ENCODE measurements around the gene SLC23A2.

Gene SLC23A2

GRCh38 chr20:4959592-4959991, 41.7 kb downstream of the SLC23A2 start:
- no peak for ATAC-seq
- TF ChIP-seq BACH2 (CRISPR knock-in tag; IDR thresholded peaks at IDR 0.05; ENCODE audit: borderline replicate concordance): no peak
- TF ChIP-seq SNAI2 (CRISPR knock-in tag; IDR thresholded peaks at IDR 0.05): no peak
- no peak for TF ChIP-seq CSRNP3 (CRISPR knock-in tag; IDR thresholded peaks at IDR 0.05)
- TF ChIP-seq TCF4 (CRISPR knock-in tag; IDR thresholded peaks at IDR 0.05; ENCODE audit: borderline replicate concordance): no peak
- TF ChIP-seq ZFP30 (CRISPR knock-in tag; IDR thresholded peaks at IDR 0.05): no peak
- no peak for TF ChIP-seq TOX (CRISPR knock-in tag; IDR thresholded peaks at IDR 0.05; ENCODE audit: borderline replicate concordance)
- TF ChIP-seq ESRRG (CRISPR knock-in tag; IDR thresholded peaks at IDR 0.05): no peak
- TF ChIP-seq CSDC2 (CRISPR knock-in tag; IDR thresholded peaks at IDR 0.05): no peak
- TF ChIP-seq, protein P1, sequence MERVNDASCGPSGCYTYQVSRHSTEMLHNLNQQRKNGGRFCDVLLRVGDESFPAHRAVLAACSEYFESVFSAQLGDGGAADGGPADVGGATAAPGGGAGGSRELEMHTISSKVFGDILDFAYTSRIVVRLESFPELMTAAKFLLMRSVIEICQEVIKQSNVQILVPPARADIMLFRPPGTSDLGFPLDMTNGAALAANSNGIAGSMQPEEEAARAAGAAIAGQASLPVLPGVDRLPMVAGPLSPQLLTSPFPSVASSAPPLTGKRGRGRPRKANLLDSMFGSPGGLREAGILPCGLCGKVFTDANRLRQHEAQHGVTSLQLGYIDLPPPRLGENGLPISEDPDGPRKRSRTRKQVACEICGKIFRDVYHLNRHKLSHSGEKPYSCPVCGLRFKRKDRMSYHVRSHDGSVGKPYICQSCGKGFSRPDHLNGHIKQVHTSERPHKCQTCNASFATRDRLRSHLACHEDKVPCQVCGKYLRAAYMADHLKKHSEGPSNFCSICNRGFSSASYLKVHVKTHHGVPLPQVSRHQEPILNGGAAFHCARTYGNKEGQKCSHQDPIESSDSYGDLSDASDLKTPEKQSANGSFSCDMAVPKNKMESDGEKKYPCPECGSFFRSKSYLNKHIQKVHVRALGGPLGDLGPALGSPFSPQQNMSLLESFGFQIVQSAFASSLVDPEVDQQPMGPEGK (CRISPR knock-in tag; IDR thresholded peaks at IDR 0.05; ENCODE audit: borderline replicate concordance): no peak
- no peak for TF ChIP-seq ZFP3 (CRISPR knock-in tag; IDR thresholded peaks at IDR 0.05)
- no peak for TF ChIP-seq ARNTL (CRISPR knock-in tag; IDR thresholded peaks at IDR 0.05; ENCODE audit: borderline replicate concordance, low read depth)

GRCh38 chr20:4957939-4958362, 43.4 kb downstream of the SLC23A2 start:
- no peak for ATAC-seq
- TF ChIP-seq TSHZ2 (CRISPR knock-in tag; IDR thresholded peaks at IDR 0.05) (no peak), BACH2 (CRISPR knock-in tag; IDR thresholded peaks at IDR 0.05; ENCODE audit: borderline replicate concordance) (no peak), ISL1 (CRISPR knock-in tag; IDR thresholded peaks at IDR 0.05) (no peak), ZNF565 (CRISPR knock-in tag; conservative IDR thresholded peaks at IDR 0.05; ENCODE audit: low read depth) (no peak), PPARA (CRISPR knock-in tag; IDR thresholded peaks at IDR 0.05; ENCODE audit: borderline replicate concordance) (no peak), POU6F1 (CRISPR knock-in tag; IDR thresholded peaks at IDR 0.05; ENCODE audit: borderline replicate concordance, low read depth) (no peak), ZFP3 (CRISPR knock-in tag; IDR thresholded peaks at IDR 0.05) (no peak)

DNA sequence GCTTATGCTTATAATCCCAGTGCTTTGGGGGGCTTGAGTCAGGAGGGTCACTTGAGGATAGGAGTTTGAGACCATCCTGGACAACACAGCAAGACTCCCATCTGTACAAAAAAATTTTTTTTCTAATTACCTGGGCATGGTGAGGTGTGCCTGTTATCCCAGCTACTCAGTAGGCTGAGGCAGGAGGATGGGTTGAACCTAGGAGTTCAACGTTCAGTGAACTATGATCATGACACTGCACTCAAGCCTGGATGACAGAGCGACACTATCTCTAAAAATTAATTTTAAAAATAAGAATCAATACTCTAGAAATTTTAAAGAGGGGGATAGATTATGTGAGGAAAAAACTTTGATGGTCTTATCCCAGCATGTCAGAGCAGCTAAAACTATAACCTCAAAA, 44.1 kb downstream of the SLC23A2 start:
- TF ChIP-seq ZFP30 (CRISPR knock-in tag; IDR thresholded peaks at IDR 0.05): no peak
- no peak for TF ChIP-seq CSRNP3 (CRISPR knock-in tag; IDR thresholded peaks at IDR 0.05)
- no peak for TF ChIP-seq TOX (CRISPR knock-in tag; IDR thresholded peaks at IDR 0.05; ENCODE audit: borderline replicate concordance)
- no peak for TF ChIP-seq ZNF70 (CRISPR knock-in tag; IDR thresholded peaks at IDR 0.05)
- TF ChIP-seq ZC3H10 (CRISPR knock-in tag; IDR thresholded peaks at IDR 0.05): no peak
- TF ChIP-seq ISL1 (CRISPR knock-in tag; IDR thresholded peaks at IDR 0.05): no peak
- no peak for ATAC-seq

DNA sequence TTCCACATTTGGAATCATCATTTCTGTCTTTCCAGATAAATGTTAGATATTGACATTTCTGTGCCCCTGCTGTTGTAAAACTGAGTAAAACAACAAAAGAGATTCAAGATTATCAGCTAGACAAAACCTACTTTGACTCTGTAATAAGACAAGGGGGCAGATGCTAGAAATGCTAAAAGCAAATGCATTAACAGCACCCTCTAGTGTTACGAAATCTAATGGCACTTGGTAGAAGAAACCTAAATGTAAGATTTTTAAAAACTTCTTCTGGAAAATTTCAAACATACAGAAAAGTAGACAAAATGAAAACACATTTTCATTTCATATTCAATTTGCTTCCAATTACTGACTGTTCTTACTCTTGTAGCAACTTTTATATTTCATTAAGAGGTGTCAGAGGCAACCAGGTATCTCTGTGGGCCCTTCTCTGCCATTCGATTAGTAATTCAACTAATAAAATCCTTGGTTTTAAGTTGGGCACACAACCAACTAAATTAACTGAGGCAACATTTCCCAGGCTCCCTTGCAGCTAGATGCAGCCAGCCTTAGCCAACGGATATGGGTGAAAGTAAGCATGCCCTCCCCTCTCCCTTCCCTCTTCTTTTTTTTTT, 45.0 kb downstream of the SLC23A2 start:
- peak; percentile 72 for ATAC-seq
- TF ChIP-seq ZC3H10 (CRISPR knock-in tag; IDR thresholded peaks at IDR 0.05): no peak
- no peak for TF ChIP-seq BACH2 (CRISPR knock-in tag; IDR thresholded peaks at IDR 0.05; ENCODE audit: borderline replicate concordance)
- TF ChIP-seq, protein P1 (CRISPR knock-in tag; IDR thresholded peaks at IDR 0.05; ENCODE audit: borderline replicate concordance): no peak
- TF ChIP-seq TCF4 (CRISPR knock-in tag; IDR thresholded peaks at IDR 0.05; ENCODE audit: borderline replicate concordance): no peak
- no peak for TF ChIP-seq TSHZ2 (CRISPR knock-in tag; IDR thresholded peaks at IDR 0.05)
- TF ChIP-seq ZFP3 (CRISPR knock-in tag; IDR thresholded peaks at IDR 0.05): no peak
- no peak for TF ChIP-seq ESRRG (CRISPR knock-in tag; IDR thresholded peaks at IDR 0.05)
- no peak for TF ChIP-seq OSR1 (CRISPR knock-in tag; IDR thresholded peaks at IDR 0.05)
- no peak for TF ChIP-seq PPARA (CRISPR knock-in tag; IDR thresholded peaks at IDR 0.05; ENCODE audit: borderline replicate concordance)
- no peak for TF ChIP-seq TOX (CRISPR knock-in tag; IDR thresholded peaks at IDR 0.05; ENCODE audit: borderline replicate concordance)
- TF ChIP-seq ZFP30 (CRISPR knock-in tag; IDR thresholded peaks at IDR 0.05): no peak

Measured in SK-N-SH treated with all-trans-retinoic acid at 6 μM for 48 hours (cell line).